Endothelial cell (in vitro differentiated cells): Measurements from ENCODE around the gene MUC13. TPM values are rescaled to one million over a fixed set of nuclear protein-coding genes. Genes with fewer than 3 reads are reported as not detected.

Experiments used
- DNase-seq: peaks from one replicate; pipeline ENCODE4 v3.0.0; 2021; ENCODE audit warnings: low spot score
- H3K27ac Mint-ChIP-seq: one replicate; pipeline ENCODE4 v1.8.0; 2021; ENCODE audit warnings: mixed read lengths, inconsistent platforms; ENCODE audit not compliant: unreplicated experiment
- H3K27me3 Mint-ChIP-seq: one replicate; pipeline ENCODE4 v1.8.0; 2021; ENCODE audit warnings: mild to moderate bottlenecking, moderate library complexity, mixed read lengths, inconsistent platforms; ENCODE audit not compliant: unreplicated experiment
- H3K36me3 Mint-ChIP-seq: one replicate; pipeline ENCODE4 v1.8.0; 2021; ENCODE audit warnings: mild to moderate bottlenecking, low read depth, mixed read lengths, inconsistent platforms; ENCODE audit not compliant: unreplicated experiment
- H3K4me1 Mint-ChIP-seq: one replicate; pipeline ENCODE4 v1.8.0; 2021; ENCODE audit warnings: mild to moderate bottlenecking, mixed read lengths, inconsistent platforms; ENCODE audit not compliant: unreplicated experiment
- H3K4me3 Mint-ChIP-seq: one replicate; pipeline ENCODE4 v1.8.0; 2021; ENCODE audit warnings: mild to moderate bottlenecking, mixed read lengths, inconsistent platforms; ENCODE audit not compliant: unreplicated experiment
- H3K9me3 Mint-ChIP-seq: one replicate; pipeline ENCODE4 v1.8.0; 2021; ENCODE audit warnings: mixed read lengths, inconsistent platforms; ENCODE audit not compliant: unreplicated experiment
- CTCF ChIP-seq: fragments of 200-600 bp; sonication (generic); IDR thresholded peaks from one replicate; pipeline ENCODE4 v1.5.0; 2021; ENCODE audit warnings: antibody characterized with exemption; ENCODE audit not compliant: unreplicated experiment
- total RNA-seq: library from RNA; stranded (reverse); fragmentation: NEBNext Ultra II Directional; extraction: Animal tissue kit (Norgen Biotek cat#: 25700); gene quantifications from one replicate; pipeline ENCODE4 v1.2.1, GENCODE V29; 2021; ENCODE audit not compliant: unreplicated experiment

Gene MUC13
- total RNA-seq, 1 donor from 2014 or later = not detected

GRCh38 chr3:124938896-124939295 is 4.3 kb upstream of the MUC13 start:
- H3K36me3 Mint-ChIP-seq = no peaks in the 10 kb centered on the region
- no peak overlapping the region for H3K27ac Mint-ChIP-seq
- H3K4me3 Mint-ChIP-seq = no peak overlapping the region
- peaks cover 6% of the 10 kb centered on the region for H3K4me1 Mint-ChIP-seq
- TF ChIP-seq CTCF = no peak
- no peaks in the 10 kb centered on the region for H3K27me3 Mint-ChIP-seq
- no peak for DNase-seq
- H3K9me3 Mint-ChIP-seq = no peaks in the 10 kb centered on the region

GRCh38 chr3:124937049-124937448 is 2.5 kb upstream of the MUC13 start:
- Mint-ChIP-seq H3K36me3 (no peaks in the 10 kb centered on the region), H3K4me3 (no peak overlapping the region), H3K9me3 (no peaks in the 10 kb centered on the region), H3K27me3 (no peaks in the 10 kb centered on the region), H3K27ac (no peak overlapping the region), H3K4me1 (peaks cover 16% of the 10 kb centered on the region)
- no peak for TF ChIP-seq CTCF
- DNase-seq = no peak

GRCh38 chr3:124935794-124936542 is 1.4 kb upstream of the MUC13 start:
- DNase-seq = no peak
- Mint-ChIP-seq H3K27ac (no peak overlapping the region), H3K27me3 (no peaks in the 10 kb centered on the region), H3K36me3 (no peaks in the 10 kb centered on the region), H3K4me3 (no peak overlapping the region), H3K4me1 (peaks cover 16% of the 10 kb centered on the region), H3K9me3 (no peaks in the 10 kb centered on the region)
- no peak for TF ChIP-seq CTCF

GRCh38 chr3:124935264-124935663 is 713 bp upstream of the MUC13 start:
- Mint-ChIP-seq H3K36me3 (no peaks in the 10 kb centered on the region), H3K27me3 (peaks cover 4% of the 10 kb centered on the region), H3K4me1 (peaks cover 16% of the 10 kb centered on the region), H3K27ac (no peak overlapping the region), H3K4me3 (no peak overlapping the region), H3K9me3 (no peaks in the 10 kb centered on the region)
- DNase-seq = no peak
- TF ChIP-seq CTCF = no peak

GRCh38 chr3:124928333-124929202 is 6.0 kb downstream of the MUC13 start:
- no peaks in the 10 kb centered on the region for H3K9me3 Mint-ChIP-seq
- H3K27me3 Mint-ChIP-seq = peaks cover 6% of the 10 kb centered on the region
- H3K27ac Mint-ChIP-seq = no peak overlapping the region
- peaks cover 7% of the 10 kb centered on the region for H3K4me1 Mint-ChIP-seq
- DNase-seq = peak; percentile 63
- H3K4me3 Mint-ChIP-seq = no peak overlapping the region
- no peaks in the 10 kb centered on the region for H3K36me3 Mint-ChIP-seq
- TF ChIP-seq CTCF = peak; percentile 82
